GM19328 (cell line): Measurements from ENCODE around the gene LIAS.
A peak's percentile ranks its signal among the peaks of the same experiment; 100 is the strongest.
"Not testable (repeated sequence)": the region's sequence is repeated elsewhere in the genome, so short reads cannot be mapped to it uniquely, and the experiment has no call there.

Experiments used
- ATAC-seq: cut with Tn5 transposase; IDR thresholded peaks from one replicate; pipeline ENCODE4 v1.9.1; 2021; ENCODE audit warnings: mild to moderate bottlenecking, moderate library complexity; ENCODE audit not compliant: unreplicated experiment

The LIAS gene

GRCh38 chr4:39452860-39453587 lies 5.8 kb upstream of the LIAS start:
- no peak for ATAC-seq

DNA sequence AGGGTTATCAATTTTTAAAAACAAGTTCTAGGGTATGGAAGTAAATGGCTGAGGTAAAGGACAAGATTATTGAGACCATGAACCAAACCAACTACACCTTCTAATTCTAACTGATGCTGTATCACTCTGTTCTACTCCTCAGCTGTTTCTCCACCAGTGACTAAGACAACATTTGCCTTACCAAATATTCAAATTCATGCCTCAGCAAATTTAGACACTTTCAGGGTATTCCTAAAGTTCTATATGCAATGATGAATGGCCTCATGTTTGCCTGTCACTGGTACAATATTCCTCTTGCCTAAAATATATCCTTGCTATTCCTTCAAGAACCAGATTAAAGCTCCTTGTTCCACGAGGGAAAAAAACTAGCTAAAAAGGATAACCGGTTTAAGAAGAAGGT lies 5.1 kb upstream of the LIAS start:
- no peak for ATAC-seq

DNA sequence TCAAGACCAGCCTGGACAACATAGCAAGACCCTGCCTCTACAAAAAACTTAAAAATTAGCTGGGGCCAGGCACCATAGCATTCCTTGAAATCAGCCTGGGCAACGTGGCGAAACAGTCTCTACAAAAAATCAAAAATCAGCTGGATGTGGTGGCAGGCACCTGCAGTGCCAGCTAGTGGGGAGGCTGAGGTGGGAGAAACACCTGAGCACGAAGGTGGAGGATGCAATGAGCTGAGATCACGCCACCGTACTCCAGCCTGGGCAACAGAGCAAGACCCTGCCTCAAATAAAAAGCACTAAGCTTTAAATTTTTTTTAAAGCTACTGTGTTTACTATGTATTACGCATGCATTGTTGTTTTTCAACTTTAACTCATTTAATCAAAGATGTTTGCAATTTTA lies 3.4 kb upstream of the LIAS start:
- no peak for ATAC-seq

DNA sequence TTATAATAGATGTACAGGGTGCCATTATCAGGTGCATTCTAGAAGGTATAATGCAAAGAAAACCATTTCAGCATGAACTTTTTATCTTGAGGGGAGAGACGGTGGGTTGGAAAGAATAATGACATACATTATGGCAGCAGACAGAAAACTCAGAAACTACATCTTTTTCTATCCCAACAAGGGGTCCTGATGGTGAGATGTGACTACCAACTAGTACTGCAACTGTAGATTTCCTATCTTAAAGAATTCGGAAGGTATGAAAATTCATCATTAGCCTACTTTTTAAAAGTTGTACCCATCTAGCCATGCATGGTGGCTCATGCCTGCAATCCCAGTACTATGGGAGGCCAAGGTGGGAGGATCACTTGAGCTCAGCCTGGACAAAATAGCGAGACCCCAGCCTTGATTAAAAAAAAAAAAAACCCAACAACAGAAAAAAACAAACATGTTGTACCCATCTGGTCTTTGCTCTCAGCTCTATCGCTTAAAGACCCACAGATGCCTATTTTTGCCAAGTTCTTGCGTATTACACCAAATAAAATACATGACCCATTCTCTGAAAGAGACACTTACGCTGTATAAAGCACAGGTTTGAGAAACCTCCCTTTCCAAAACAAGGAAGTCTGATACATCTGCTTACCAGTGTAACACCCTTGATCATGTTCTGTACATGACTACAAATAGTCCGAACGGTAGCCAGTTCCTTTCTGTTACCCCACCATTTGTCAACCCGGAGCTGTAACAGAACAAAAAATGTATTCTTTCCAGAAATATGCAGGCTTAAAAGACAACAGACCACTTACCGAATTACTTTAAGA lies 1.7 kb upstream of the LIAS start:
- no peak for ATAC-seq

DNA sequence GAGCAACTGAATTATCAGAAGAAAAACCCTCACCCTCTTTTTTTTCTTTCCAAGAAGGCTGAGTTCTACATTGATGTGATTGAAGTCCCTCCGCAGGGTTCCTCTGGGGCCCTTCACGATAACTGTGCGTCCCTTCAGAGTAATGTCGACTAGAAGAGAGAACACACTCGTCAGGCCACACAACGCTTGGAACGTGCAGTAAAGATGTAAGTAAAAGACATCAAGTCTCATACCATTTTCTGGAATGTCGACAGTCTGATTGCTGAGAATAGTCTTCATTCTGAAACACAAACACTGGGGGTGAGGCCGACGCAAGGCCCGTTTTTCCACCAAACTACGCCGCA lies 723 bp upstream of the LIAS start:
- ATAC-seq = not testable (repeated sequence)

DNA sequence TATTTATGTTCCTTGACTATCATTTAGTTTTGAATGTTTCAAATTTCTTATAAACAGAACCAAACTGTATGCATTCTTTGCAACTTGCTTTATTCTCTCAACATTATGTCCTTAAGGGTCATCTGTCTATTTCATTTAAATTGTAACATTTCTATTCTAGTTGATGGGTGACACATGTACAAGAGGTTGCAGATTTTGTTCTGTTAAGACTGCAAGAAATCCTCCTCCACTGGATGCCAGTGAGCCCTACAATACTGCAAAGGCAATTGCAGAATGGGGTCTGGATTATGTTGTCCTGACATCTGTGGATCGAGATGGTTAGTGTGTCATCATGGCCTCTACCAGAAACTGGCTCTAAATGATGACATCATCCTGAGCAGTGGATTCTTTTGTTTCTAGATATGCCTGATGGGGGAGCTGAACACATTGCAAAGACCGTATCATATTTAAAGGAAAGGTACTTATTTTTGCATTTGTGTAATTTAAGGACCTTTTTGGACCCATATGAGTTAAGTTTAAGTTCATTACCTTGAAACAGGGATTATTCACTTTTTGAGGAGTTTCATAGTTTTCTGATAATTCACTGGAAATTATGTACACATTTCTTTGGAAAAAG lies 6.1 kb downstream of the LIAS start:
- ATAC-seq = no peak

GRCh38 chr4:39466747-39467146 lies 7.9 kb downstream of the LIAS start:
- ATAC-seq = no peak

DNA sequence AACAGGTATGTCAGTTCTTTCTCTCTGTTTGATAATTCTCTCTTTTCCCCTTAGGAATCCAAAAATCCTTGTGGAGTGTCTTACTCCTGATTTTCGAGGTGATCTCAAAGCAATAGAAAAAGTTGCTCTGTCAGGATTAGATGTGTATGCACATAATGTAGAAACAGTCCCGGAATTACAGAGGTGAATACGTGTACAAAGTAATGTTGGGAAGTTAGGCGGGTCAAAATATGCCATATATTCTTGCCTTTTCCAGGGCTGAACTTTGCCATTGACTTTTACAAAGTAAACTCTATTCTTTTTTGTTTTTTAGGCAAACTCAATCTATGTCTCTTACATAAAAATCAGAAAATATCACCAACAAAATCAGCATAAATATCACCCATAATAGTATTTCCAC lies 8.6 kb downstream of the LIAS start:
- no peak for ATAC-seq

DNA sequence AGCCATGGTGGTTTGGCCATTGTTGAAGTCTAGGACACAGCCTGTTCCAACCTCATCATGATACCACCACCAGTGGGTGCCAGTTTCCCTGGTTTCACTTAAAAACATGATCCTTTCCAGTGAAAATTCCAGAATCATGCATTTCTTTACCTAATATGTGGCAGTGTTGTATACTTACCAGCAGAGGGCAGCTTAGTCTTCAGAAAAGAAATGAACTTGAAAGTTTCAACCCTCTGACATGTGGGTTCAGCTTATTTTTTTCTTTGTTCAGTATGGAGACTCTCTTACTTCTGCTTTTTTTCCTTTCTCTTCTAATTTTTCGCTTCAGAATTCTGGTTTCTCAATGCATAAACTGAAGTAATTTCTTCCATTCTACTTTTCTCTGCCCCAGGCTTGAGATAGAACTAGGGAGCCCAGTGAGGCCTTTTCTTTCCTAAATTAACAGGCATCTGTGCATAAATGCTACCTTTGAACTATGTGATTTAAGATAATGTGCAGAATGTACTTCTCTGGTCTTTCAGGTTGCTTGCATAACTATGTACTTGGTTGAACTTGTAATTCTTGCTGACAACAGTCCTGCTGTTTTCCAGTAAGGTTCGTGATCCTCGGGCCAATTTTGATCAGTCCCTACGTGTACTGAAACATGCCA lies 10.7 kb downstream of the LIAS start:
- peak; percentile 76 for ATAC-seq

DNA sequence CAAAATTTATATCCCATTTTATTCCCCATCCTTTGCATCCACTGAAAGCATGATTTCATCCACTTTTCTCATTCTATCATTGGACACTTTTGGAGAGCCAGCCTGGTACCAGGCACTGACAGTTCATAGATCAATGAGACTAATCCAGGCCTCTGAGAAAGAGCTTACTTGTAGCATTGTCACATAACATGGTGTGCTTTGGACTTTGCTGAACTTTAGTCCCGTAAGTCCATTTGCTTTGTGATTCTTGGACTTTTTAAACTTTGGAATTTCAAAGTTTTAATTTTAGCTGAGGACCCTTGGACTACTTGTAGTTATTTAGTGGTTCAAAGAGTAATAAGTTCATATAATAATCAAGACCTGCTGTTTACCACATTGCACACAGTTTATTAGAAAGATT lies 11.5 kb downstream of the LIAS start:
- ATAC-seq = no peak

GRCh38 chr4:39472396-39472795 lies 13.5 kb downstream of the LIAS start:
- no peak for ATAC-seq

GRCh38 chr4:39476187-39476895 lies 17.5 kb downstream of the LIAS start:
- no peak for ATAC-seq

GRCh38 chr4:39480251-39480650 lies 21.4 kb downstream of the LIAS start:
- no peak for ATAC-seq

DNA sequence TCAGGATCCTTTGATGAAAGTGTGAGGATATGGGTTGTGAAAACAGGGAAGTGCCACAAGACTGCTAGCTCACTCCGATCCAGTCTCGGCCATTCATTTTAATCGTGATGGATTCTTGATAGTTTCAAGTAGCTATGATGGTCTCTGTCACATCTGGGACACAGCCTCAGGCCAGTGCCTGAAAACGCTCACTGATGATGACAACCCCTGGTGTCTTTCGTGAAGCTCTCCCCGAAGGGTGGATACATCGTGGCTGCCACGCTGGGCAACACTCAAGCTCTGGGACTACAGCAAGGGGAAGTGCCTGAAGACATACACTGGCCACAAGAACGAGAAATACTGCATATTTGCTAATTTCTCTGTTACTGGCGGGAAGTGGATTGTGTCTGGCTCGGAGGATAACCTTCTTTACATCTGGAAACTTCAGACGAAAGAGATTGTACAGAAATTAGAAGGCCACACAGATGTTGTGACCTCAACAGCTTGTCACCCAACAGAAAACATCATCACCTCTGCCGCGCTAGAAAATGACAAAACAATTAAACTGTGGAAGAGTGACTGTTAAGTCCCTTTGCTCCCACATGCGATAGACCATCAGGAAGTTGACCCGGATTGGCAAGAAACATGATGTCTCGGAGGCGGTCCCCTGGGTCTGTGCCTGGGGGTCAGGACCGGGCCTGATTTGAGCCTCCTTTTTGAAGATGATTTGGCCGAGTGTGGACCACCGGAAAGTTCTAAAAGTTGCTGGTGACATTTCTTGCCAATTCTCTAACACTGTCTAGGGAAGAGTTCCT lies 22.2 kb downstream of the LIAS start:
- ATAC-seq = no peak

GRCh38 chr4:39484582-39485272 lies 25.9 kb downstream of the LIAS start:
- ATAC-seq = no peak

DNA sequence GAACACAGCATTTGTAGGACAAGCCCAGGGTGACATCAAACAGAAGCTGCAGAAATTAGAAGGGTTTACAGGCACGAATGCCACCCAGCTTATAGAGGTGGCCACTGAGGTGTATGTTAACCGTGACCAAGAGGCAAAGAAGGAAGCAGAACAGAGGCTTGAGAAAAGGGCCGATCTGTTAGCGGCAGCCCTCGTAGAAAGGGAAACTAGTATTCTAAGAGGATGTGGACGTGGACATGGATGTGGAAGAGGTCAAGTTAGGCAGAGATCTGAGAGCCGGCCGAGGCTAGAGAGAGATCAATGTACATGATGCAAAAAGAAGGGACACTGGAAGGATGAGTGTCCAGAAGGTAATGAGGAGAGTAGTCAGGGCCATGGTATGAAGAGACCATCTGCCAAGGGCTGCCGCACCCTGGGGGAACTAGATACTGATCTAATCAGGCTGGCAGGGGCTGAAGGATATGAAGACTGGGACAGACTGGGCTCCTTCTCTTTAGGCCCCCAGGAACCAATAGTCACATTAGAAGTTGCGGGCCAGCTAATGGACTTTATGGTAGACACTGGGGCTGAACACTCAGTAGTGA lies 27.5 kb downstream of the LIAS start:
- ATAC-seq = no peak

DNA sequence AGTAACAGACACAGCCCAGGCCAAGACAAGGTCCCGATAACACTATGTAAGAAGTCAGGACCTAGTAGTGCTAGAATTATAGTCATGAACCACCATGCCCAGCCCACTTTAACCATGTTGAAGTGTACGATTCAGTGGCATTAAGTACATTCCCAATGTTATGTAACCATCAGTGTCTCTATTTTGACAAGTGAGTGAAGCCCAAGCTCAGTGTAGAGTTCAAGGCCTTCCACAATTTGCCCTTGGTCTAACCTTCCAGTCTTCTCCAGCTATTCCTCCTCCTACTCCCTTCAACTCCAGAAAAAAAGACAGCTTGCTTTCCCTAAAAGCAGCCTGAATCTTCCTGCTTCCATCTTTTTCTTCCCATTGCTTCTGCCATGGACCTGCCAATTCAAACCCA lies 31.5 kb downstream of the LIAS start:
- ATAC-seq = no peak

DNA sequence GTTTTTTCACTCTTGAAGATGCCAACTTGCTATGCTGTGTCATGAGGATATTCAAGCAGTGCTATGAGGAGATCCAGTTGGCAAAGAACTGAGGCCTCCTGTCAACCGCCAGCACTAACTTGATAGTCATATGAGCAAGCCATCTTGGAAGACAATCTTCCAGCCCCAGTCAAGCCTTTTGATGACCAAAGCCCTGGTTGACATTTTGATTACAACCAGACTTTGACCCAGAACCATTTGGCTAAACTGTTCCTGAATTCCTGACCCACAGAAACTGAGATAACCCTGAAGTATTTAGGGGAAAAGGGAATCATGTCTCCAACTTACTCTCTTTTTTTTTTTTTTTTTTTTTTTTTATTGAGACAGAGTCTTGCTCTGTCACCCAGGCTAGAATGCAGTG lies 35.5 kb downstream of the LIAS start:
- ATAC-seq = no peak
